ENCODE measurements around the gene LMTK3. TPM values are rescaled to one million over a fixed set of nuclear protein-coding genes. Genes with fewer than 3 reads are reported as not detected.

The LMTK3 gene
- total and polyA plus RNA-seq, 2 experiments from 2014 or later = 1.6 to 11.8 TPM

DNA sequence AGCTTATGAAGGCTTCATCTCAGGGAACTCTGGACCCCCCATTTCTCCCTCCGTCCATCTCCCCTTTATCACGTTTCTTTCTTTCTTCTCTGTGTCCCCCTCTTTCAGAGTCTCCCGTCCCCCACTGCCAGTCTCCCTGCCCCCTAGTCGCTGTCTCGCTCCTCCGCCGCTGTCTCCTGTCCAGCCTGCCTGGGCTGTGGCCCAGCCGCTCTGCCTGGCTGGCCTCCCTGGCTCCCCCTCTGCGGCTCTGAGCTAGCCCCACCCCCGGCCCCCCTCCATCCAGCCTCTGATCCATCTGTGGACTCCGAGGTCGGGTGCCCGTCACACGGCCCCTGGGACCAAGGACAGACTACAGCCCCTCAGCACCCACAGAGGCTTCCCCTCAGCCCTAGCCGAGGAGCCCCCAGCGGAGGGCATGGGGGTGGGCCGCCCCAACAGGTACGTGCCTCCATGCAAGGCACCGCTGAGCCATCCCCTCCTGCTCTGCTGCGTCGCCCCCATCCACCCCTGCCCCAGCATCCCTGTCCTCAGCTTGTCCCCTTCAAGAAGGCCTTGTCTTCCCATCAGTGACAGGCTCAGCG lies 57.4 kb downstream of the LMTK3 start (continued):
- TF ChIP-seq, protein P1, sequence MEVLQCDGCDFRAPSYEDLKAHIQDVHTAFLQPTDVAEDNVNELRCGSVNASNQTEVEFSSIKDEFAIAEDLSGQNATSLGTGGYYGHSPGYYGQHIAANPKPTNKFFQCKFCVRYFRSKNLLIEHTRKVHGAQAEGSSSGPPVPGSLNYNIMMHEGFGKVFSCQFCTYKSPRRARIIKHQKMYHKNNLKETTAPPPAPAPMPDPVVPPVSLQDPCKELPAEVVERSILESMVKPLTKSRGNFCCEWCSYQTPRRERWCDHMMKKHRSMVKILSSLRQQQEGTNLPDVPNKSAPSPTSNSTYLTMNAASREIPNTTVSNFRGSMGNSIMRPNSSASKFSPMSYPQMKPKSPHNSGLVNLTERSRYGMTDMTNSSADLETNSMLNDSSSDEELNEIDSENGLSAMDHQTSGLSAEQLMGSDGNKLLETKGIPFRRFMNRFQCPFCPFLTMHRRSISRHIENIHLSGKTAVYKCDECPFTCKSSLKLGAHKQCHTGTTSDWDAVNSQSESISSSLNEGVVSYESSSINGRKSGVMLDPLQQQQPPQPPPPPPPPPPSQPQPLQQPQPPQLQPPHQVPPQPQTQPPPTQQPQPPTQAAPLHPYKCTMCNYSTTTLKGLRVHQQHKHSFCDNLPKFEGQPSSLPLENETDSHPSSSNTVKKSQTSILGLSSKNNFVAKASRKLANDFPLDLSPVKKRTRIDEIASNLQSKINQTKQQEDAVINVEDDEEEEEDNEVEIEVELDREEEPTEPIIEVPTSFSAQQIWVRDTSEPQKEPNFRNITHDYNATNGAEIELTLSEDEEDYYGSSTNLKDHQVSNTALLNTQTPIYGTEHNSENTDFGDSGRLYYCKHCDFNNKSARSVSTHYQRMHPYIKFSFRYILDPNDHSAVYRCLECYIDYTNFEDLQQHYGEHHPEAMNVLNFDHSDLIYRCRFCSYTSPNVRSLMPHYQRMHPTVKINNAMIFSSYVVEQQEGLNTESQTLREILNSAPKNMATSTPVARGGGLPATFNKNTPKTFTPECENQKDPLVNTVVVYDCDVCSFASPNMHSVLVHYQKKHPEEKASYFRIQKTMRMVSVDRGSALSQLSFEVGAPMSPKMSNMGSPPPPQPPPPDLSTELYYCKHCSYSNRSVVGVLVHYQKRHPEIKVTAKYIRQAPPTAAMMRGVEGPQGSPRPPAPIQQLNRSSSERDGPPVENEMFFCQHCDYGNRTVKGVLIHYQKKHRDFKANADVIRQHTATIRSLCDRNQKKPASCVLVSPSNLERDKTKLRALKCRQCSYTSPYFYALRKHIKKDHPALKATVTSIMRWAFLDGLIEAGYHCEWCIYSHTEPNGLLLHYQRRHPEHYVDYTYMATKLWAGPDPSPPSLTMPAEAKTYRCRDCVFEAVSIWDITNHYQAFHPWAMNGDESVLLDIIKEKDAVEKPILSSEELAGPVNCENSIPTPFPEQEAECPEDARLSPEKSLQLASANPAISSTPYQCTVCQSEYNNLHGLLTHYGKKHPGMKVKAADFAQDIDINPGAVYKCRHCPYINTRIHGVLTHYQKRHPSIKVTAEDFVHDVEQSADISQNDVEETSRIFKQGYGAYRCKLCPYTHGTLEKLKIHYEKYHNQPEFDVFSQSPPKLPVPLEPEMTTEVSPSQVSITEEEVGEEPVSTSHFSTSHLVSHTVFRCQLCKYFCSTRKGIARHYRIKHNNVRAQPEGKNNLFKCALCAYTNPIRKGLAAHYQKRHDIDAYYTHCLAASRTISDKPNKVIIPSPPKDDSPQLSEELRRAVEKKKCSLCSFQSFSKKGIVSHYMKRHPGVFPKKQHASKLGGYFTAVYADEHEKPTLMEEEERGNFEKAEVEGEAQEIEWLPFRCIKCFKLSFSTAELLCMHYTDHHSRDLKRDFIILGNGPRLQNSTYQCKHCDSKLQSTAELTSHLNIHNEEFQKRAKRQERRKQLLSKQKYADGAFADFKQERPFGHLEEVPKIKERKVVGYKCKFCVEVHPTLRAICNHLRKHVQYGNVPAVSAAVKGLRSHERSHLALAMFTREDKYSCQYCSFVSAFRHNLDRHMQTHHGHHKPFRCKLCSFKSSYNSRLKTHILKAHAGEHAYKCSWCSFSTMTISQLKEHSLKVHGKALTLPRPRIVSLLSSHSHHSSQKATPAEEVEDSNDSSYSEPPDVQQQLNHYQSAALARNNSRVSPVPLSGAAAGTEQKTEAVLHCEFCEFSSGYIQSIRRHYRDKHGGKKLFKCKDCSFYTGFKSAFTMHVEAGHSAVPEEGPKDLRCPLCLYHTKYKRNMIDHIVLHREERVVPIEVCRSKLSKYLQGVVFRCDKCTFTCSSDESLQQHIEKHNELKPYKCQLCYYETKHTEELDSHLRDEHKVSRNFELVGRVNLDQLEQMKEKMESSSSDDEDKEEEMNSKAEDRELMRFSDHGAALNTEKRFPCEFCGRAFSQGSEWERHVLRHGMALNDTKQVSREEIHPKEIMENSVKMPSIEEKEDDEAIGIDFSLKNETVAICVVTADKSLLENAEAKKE (CRISPR knock-in tag; IDR thresholded peaks at IDR 0.05) = no peak
- TF ChIP-seq EZH2 (IDR thresholded peaks at IDR 0.05; ENCODE audit: low read depth, unreplicated experiment) (no peak), POLR2AphosphoS5 (IDR thresholded peaks at IDR 0.05; ENCODE audit: low read depth) (no peak), EZH2phosphoT487 (IDR thresholded peaks at IDR 0.05; ENCODE audit: unreplicated experiment) (no peak), JUNB (IDR thresholded peaks at IDR 0.05; ENCODE audit: unreplicated experiment) (no peak), ZNF331 (CRISPR knock-in tag; IDR thresholded peaks at IDR 0.05; ENCODE audit: low read depth) (no peak)

DNA sequence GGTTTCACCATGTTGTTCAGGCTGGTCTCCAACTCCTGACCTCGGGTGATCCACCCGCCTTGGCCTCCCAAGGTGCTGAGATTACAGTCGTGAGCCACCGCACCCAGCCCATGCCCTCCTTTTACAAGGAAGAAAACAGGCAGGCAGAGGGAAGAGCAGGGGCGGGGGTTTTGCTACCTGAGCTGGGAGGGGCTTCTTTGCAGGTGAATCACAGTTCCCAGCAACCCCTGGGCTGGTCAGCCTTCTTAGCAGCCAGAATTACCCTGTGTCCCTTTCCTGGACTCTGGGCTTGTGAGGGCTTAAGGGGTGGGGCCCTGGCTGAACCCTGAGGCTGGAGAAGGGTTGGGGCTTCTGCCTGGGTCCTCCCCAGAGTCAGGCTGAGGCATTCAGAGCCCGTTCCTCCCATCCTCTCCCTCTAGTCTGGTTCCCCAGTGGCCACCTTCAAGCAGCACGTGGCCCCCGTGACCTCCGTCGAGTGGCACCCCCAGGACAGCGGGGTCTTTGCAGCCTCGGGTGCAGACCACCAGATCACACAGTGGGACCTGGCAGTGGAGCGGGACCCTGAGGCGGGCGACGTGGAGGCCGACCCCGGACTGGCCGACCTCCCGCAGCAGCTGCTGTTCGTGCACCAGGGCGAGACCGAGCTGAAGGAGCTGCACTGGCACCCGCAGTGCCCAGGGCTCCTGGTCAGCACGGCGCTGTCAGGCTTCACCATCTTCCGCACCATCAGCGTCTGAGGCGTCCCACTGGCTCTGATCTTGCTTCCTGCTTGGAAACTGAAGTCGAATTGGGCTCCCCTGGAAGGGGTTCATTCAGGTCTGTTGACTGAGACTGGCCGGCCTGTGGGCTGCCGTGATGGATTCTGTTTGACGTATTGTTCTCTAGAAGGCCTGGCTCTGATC lies 59.1 kb downstream of the LMTK3 start:
- ATAC-seq (no peak), DNase-seq (ENCODE audit: low spot score) (no peak)
- no peaks in the 10 kb centered on the region for H3K9me2 ChIP-seq (ENCODE audit: insufficient read depth)
- Mint-ChIP-seq H3K9me3 (no peaks in the 10 kb centered on the region; the same call in 2 of the 3 replicates), H3K27ac (no peak overlapping the region), H3K36me3 (ENCODE audit: low read depth) (peaks cover 82% of the 10 kb centered on the region), H3K4me1 (no peaks in the 10 kb centered on the region), H3K4me3 (no peak overlapping the region; the same call in 2 of the 3 replicates), H3K27me3 (ENCODE audit: insufficient read depth, low read depth, poor library complexity) (no peaks in the 10 kb centered on the region)
- H3K4me1 ChIP-seq (ENCODE audit: insufficient read depth) = no peaks in the 10 kb centered on the region; the same call in 1 of the 2 replicates
- H3K79me2 ChIP-seq (replicated peaks; ENCODE audit: insufficient read depth) = peaks cover 12% of the 10 kb centered on the region
- no peak overlapping the region for H3K4me3 ChIP-seq
- H3K27ac ChIP-seq (ENCODE audit: low read depth) = no peak overlapping the region
- H4K20me1 ChIP-seq (replicated peaks; ENCODE audit: insufficient read depth) = peaks cover 15% of the 10 kb centered on the region
- peaks cover 13% of the 10 kb centered on the region for H3F3A ChIP-seq (replicated peaks; ENCODE audit: low read depth)
- H3K4me2 ChIP-seq = no peak overlapping the region
- H2AFZ ChIP-seq = no peak overlapping the region
- peaks cover 22% of the 10 kb centered on the region for H3K36me3 ChIP-seq (ENCODE audit: insufficient read depth)
- no peaks in the 10 kb centered on the region for H3K27me3 ChIP-seq (ENCODE audit: insufficient read depth)
- no peak for TF ChIP-seq ZNF114 (CRISPR knock-in tag; IDR thresholded peaks at IDR 0.05)
- TF ChIP-seq CREB1 (CRISPR knock-in tag; IDR thresholded peaks at IDR 0.05; ENCODE audit: low read depth) = no peak
- no peak for TF ChIP-seq EZH2phosphoT487 (IDR thresholded peaks at IDR 0.05; ENCODE audit: unreplicated experiment)
- no peak for TF ChIP-seq JUNB (IDR thresholded peaks at IDR 0.05; ENCODE audit: unreplicated experiment)
- no peak for TF ChIP-seq NANOG (IDR thresholded peaks at IDR 0.05; ENCODE audit: borderline replicate concordance)
- TF ChIP-seq, protein P2, sequence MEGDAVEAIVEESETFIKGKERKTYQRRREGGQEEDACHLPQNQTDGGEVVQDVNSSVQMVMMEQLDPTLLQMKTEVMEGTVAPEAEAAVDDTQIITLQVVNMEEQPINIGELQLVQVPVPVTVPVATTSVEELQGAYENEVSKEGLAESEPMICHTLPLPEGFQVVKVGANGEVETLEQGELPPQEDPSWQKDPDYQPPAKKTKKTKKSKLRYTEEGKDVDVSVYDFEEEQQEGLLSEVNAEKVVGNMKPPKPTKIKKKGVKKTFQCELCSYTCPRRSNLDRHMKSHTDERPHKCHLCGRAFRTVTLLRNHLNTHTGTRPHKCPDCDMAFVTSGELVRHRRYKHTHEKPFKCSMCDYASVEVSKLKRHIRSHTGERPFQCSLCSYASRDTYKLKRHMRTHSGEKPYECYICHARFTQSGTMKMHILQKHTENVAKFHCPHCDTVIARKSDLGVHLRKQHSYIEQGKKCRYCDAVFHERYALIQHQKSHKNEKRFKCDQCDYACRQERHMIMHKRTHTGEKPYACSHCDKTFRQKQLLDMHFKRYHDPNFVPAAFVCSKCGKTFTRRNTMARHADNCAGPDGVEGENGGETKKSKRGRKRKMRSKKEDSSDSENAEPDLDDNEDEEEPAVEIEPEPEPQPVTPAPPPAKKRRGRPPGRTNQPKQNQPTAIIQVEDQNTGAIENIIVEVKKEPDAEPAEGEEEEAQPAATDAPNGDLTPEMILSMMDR (conservative IDR thresholded peaks at IDR 0.05; ENCODE audit: low read depth in 2 of 2) = no peak
- no peak for TF ChIP-seq STAT1 (IDR thresholded peaks at IDR 0.05; ENCODE audit: unreplicated experiment)
- TF ChIP-seq, protein P3, sequence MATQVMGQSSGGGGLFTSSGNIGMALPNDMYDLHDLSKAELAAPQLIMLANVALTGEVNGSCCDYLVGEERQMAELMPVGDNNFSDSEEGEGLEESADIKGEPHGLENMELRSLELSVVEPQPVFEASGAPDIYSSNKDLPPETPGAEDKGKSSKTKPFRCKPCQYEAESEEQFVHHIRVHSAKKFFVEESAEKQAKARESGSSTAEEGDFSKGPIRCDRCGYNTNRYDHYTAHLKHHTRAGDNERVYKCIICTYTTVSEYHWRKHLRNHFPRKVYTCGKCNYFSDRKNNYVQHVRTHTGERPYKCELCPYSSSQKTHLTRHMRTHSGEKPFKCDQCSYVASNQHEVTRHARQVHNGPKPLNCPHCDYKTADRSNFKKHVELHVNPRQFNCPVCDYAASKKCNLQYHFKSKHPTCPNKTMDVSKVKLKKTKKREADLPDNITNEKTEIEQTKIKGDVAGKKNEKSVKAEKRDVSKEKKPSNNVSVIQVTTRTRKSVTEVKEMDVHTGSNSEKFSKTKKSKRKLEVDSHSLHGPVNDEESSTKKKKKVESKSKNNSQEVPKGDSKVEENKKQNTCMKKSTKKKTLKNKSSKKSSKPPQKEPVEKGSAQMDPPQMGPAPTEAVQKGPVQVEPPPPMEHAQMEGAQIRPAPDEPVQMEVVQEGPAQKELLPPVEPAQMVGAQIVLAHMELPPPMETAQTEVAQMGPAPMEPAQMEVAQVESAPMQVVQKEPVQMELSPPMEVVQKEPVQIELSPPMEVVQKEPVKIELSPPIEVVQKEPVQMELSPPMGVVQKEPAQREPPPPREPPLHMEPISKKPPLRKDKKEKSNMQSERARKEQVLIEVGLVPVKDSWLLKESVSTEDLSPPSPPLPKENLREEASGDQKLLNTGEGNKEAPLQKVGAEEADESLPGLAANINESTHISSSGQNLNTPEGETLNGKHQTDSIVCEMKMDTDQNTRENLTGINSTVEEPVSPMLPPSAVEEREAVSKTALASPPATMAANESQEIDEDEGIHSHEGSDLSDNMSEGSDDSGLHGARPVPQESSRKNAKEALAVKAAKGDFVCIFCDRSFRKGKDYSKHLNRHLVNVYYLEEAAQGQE (IDR thresholded peaks at IDR 0.05; ENCODE audit: unreplicated experiment) = no peak

Data from GM23338 (cell line).